GM15510 (cell line): ENCODE data around the gene CAMTA1.

Experiments
- POLR2A ChIP-seq: IDR thresholded peaks from 3 replicates; pipeline ENCODE4 v1.6.1; 2011; ENCODE audit warnings: borderline replicate concordance; ENCODE audit not compliant: insufficient read length; ENCODE audit errors: extremely low read depth

Gene CAMTA1

GRCh38 chr1:6965083-6965934 is 180.1 kb downstream of the CAMTA1 start:
- TF ChIP-seq POLR2A, result no peak

GRCh38 chr1:6965935-6966241 is 180.6 kb downstream of the CAMTA1 start:
- TF ChIP-seq POLR2A, result no peak

GRCh38 chr1:6966326-6966725 is 181.1 kb downstream of the CAMTA1 start:
- no peak for TF ChIP-seq POLR2A

GRCh38 chr1:6967431-6968111 is 182.3 kb downstream of the CAMTA1 start:
- no peak for TF ChIP-seq POLR2A

- no peak for TF ChIP-seq POLR2A
These were observed 183.9 kb downstream of the CAMTA1 start for GRCh38 chr1:6969106-6969505.

- no peak for TF ChIP-seq POLR2A
These were observed 184.5 kb downstream of the CAMTA1 start for GRCh38 chr1:6969762-6970161.

- no peak for TF ChIP-seq POLR2A
These were observed 185.0 kb downstream of the CAMTA1 start for GRCh38 chr1:6970221-6970620.

- TF ChIP-seq POLR2A, result no peak
These were observed 185.8 kb downstream of the CAMTA1 start for GRCh38 chr1:6971048-6971447.

GRCh38 chr1:6971699-6972098 is 186.4 kb downstream of the CAMTA1 start:
- TF ChIP-seq POLR2A, result no peak

- TF ChIP-seq POLR2A, result no peak
These were observed 187.1 kb downstream of the CAMTA1 start for GRCh38 chr1:6972399-6972798.

- no peak for TF ChIP-seq POLR2A
These were observed 190.2 kb downstream of the CAMTA1 start for GRCh38 chr1:6975331-6976043.

GRCh38 chr1:6976044-6976375 is 190.8 kb downstream of the CAMTA1 start:
- TF ChIP-seq POLR2A, result no peak

GRCh38 chr1:6979003-6979613 is 193.9 kb downstream of the CAMTA1 start:
- TF ChIP-seq POLR2A, result no peak

- no peak for TF ChIP-seq POLR2A
These were observed 196.3 kb downstream of the CAMTA1 start for GRCh38 chr1:6981595-6981994.

GRCh38 chr1:6982443-6982842 is 197.2 kb downstream of the CAMTA1 start:
- no peak for TF ChIP-seq POLR2A
